Measurements from ENCODE around the gene PRSS23.

PRSS23 gene

GRCh38 chr11:86782742-86783141 is 17.6 kb upstream of the PRSS23 start:
- TF ChIP-seq CTCF (IDR thresholded peaks at IDR 0.05; ENCODE audit: extremely low read depth, missing control alignments): no peak
- no peak for DNase-seq (ENCODE audit: low spot score)

GRCh38 chr11:86783661-86784060 is 16.7 kb upstream of the PRSS23 start:
- DNase-seq (ENCODE audit: low spot score): no peak
- TF ChIP-seq CTCF (IDR thresholded peaks at IDR 0.05; ENCODE audit: extremely low read depth, missing control alignments): no peak

- DNase-seq (ENCODE audit: low spot score): no peak
- no peak for TF ChIP-seq CTCF (IDR thresholded peaks at IDR 0.05; ENCODE audit: extremely low read depth, missing control alignments)
Measured at GRCh38 chr11:86784241-86784681, 16.1 kb upstream of the PRSS23 start.

GRCh38 chr11:86785576-86785975 is 14.8 kb upstream of the PRSS23 start:
- no peak for DNase-seq (ENCODE audit: low spot score)
- TF ChIP-seq CTCF (IDR thresholded peaks at IDR 0.05; ENCODE audit: extremely low read depth, missing control alignments): no peak

- TF ChIP-seq CTCF (IDR thresholded peaks at IDR 0.05; ENCODE audit: extremely low read depth, missing control alignments): no peak
- DNase-seq (ENCODE audit: low spot score): no peak
Measured at GRCh38 chr11:86787018-86787536, 13.3 kb upstream of the PRSS23 start.

GRCh38 chr11:86787656-86788055 is 12.7 kb upstream of the PRSS23 start:
- DNase-seq (ENCODE audit: low spot score): no peak
- TF ChIP-seq CTCF (IDR thresholded peaks at IDR 0.05; ENCODE audit: extremely low read depth, missing control alignments): no peak

- no peak for TF ChIP-seq CTCF (IDR thresholded peaks at IDR 0.05; ENCODE audit: extremely low read depth, missing control alignments)
- no peak for DNase-seq (ENCODE audit: low spot score)
Measured at GRCh38 chr11:86790195-86790725, 10.1 kb upstream of the PRSS23 start.
